Measurements from ENCODE around the gene SPATA2L.
"Not testable (repeated sequence)": the region's sequence is repeated elsewhere in the genome, so short reads cannot be mapped to it uniquely, and the experiment has no call there.

SPATA2L gene

DNA sequence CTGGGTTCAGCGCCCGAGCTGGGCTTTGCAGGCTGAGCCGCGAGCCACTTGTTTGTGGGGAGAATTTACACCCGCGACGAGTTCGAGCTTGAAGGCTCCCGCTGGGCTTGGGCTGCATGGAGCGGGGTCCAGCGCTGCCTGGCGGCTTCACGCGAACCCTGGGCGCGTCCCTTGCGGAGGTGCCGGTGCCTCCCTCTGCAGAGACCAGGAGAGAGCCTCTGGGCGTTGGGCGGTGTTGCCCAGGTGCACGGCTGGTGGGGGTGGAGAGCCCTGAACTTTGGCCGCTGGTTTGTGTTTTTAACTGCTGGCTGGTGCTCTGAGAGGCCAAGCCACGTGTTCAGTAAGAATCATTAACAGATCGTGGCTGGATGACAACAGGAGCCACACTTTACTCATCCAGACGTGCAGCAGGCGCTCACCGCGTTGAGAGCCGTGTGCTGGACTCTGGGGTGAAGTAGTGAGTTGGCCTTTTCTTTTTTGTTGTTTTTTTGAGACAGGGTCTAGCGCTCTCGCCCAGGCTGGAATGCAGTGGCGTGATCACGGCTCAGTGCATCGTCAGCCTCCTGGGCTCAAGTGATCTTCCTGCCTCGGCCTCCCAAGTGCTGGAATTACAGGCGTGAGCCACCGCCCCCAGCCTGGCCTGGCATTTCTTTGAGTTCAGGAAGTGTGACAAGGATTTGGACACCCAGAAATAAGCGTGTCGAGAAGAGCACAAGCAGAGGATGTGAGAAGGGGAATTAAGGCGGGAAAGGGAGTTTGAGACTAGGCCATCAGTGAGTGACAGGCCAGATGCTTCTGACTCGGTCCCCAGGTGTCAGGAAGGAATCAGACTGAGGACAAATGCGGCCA, 14.2 kb downstream of the SPATA2L start:
- Histone ChIP-seq H3K36me3 (ENCODE audit: insufficient read depth, low read length) (peaks cover 42% of the 10 kb centered on the region), H3K4me3 (ENCODE audit: low read length) (peak overlapping the region; percentile 85), H3K9me3 (ENCODE audit: low read length) (no peaks in the 10 kb centered on the region), H3K4me1 (ENCODE audit: insufficient read depth, low read length) (peaks cover 9% of the 10 kb centered on the region), H3K27me3 (ENCODE audit: insufficient read depth, low read length) (no peaks in the 10 kb centered on the region), H2AFZ (ENCODE audit: low read depth, low read length) (peak overlapping the region; percentile 75)

DNA sequence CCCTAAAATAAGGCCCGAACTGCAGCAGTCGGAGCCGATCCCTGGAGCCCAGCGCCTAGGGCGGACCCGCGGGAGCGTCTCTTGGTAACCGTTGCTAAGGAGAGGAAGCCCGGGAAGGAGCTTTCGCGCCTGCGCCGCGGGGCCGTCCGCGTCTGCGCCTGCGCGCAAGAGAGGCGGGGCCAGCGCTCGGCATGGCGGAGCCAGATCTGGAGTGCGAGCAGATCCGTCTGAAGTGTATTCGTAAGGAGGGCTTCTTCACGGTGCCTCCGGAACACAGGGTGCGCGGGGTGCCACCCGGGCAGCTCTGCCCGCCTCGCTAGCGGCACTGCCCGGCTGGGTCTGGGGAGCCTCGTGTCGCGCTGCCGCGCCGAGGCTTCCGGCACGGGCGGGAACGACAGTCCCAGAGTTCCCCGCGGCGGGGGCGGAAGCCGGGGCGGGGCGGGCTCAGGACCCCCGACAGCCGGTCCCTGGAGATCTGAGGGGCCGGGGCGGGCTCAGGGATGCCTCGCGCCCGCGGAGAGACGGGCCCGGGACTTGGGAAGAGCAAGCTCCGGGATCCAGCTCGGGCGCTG, 14.9 kb downstream of the SPATA2L start, which contains the start of gene CDK10:
TSS of gene CDK10 (plus strand) at position 170 of the 572 bp plus-strand sequence. CDS start at position 192, 22 bp downstream.
- H3K9me3 ChIP-seq (ENCODE audit: low read length), result no peaks in the 10 kb centered on the region
- H3K27me3 ChIP-seq (ENCODE audit: insufficient read depth, low read length), result no peaks in the 10 kb centered on the region
- H3K4me1 ChIP-seq (ENCODE audit: insufficient read depth, low read length), result peaks cover 9% of the 10 kb centered on the region
- H2AFZ ChIP-seq (ENCODE audit: low read depth, low read length), result peak within 1 kb of the TSS; percentile 75
- peaks cover 37% of the 10 kb centered on the region for H3K36me3 ChIP-seq (ENCODE audit: insufficient read depth, low read length)
- H3K4me3 ChIP-seq (ENCODE audit: low read length), result peak within 1 kb of the TSS; percentile 85

DNA sequence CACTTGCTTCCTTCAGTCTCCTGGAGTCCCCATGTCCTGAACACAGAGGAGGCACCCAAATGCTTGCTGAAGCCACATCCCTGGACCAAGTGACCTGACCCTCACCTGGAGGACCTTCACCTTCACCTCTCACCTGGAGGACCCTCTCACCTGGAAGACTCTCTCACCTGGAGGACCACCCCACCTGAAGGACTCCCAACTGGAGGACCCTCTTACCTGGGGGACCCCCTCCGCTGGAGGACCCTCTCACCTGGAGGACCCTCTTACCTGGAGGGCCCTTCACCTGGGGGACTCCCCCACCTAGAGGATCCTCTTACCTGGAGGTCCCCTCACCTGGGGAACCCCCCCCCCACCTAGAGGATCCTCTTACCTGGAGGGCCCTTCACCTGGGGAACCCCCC, 15.6 kb downstream of the SPATA2L start:
- Histone ChIP-seq H3K27me3 (ENCODE audit: insufficient read depth, low read length) (no peaks in the 10 kb centered on the region), H3K36me3 (ENCODE audit: insufficient read depth, low read length) (peaks cover 32% of the 10 kb centered on the region), H2AFZ (ENCODE audit: low read depth, low read length) (no peak overlapping the region), H3K9me3 (ENCODE audit: low read length) (no peaks in the 10 kb centered on the region), H3K4me1 (ENCODE audit: insufficient read depth, low read length) (peaks cover 9% of the 10 kb centered on the region), H3K4me3 (ENCODE audit: low read length) (no peak overlapping the region)

DNA sequence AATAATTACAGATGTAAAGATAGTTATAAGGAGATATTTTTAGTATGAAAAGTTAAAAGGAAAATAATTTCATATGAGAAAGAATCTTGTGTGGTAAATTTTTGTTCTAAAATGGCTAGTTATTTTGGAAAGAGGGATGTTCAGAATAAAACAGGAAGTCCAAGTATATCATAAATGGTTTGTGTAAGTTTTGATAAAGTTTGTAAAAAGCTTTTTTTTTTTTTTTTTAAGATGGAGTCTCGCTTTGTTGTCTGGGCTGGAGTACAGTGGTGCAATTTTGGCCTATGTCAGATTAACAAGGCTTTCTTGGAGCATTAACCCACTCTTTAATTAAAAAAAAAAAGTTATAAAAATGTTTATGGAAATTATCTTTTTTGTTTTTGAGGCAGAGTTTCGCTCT, 23.2 kb downstream of the SPATA2L start:
- Histone ChIP-seq H3K27me3 (ENCODE audit: insufficient read depth, low read length) (no peaks in the 10 kb centered on the region), H3K36me3 (ENCODE audit: insufficient read depth, low read length) (peaks cover 9% of the 10 kb centered on the region), H2AFZ (ENCODE audit: low read depth, low read length) (no peak overlapping the region), H3K4me1 (ENCODE audit: insufficient read depth, low read length) (no peaks in the 10 kb centered on the region), H3K9me3 (ENCODE audit: low read length) (peaks cover 6% of the 10 kb centered on the region), H3K4me3 (ENCODE audit: low read length) (no peak overlapping the region)

DNA sequence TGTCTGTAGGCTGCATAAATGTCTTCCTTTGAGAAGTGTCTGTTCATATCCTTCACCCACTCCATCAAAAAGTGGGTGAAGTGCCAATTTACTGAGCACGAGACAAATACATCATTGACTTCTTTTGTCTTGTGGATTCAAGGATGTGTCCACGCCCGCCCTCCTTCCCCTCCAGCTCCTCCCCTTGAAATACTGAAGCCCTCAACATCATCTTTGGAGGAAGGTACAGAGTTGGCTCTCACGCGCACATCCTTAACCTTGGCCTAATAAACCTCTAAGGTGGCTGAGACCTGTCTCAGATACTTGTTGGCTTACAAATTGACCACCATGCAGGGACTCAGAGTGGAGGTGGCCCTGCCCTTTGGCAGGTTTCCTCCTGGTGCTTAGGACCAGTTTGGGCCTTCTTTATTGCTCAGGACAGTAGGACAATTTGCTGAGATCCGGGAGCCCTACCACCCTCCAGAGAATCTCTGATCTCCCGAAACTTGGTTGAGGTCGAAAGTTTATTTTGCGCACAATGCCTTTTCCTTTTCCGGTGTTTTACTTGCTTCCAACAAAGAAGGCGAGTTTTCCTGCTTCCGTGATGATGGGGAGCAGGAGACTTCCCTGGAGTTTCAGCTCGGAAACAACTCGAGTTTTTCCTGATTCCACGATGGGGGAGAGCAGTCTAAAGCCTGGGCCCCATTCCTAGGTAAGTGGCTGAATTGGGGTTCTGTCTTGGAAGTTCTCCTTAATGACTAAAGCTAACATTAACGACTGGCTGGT, 29.1 kb downstream of the SPATA2L start:
- Histone ChIP-seq H3K4me1 (ENCODE audit: insufficient read depth, low read length) (no peaks in the 10 kb centered on the region), H2AFZ (ENCODE audit: low read depth, low read length) (no peak overlapping the region), H3K9me3 (ENCODE audit: low read length) (peaks cover 2% of the 10 kb centered on the region), H3K4me3 (ENCODE audit: low read length) (no peak overlapping the region), H3K36me3 (ENCODE audit: insufficient read depth, low read length) (peaks cover 10% of the 10 kb centered on the region), H3K27me3 (ENCODE audit: insufficient read depth, low read length) (no peaks in the 10 kb centered on the region)

DNA sequence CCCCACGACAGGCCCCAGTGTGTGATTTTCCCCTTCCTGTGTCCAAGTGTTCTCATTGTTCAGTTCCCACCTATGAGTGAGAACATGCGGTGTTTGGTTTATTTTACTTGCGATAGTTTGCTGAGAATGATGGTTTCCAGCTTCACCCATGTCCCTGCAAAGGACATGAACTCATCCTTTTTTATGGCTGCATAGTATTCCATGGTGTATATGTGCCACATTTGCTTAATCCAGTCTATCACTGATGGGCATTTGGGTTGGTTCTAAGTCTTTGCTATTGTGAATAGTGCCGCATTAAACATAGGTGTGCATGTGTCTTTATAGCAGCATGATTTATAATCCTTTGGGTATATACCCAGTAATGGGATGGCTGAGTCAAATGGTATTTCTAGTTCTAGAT, 29.9 kb downstream of the SPATA2L start:
- not testable (repeated sequence) for H3K9me3 ChIP-seq (ENCODE audit: low read length); H3K4me3 ChIP-seq (ENCODE audit: low read length); H2AFZ ChIP-seq (ENCODE audit: low read depth, low read length); H3K4me1 ChIP-seq (ENCODE audit: insufficient read depth, low read length); H3K27me3 ChIP-seq (ENCODE audit: insufficient read depth, low read length)
- peaks cover 10% of the 10 kb centered on the region for H3K36me3 ChIP-seq (ENCODE audit: insufficient read depth, low read length)

DNA sequence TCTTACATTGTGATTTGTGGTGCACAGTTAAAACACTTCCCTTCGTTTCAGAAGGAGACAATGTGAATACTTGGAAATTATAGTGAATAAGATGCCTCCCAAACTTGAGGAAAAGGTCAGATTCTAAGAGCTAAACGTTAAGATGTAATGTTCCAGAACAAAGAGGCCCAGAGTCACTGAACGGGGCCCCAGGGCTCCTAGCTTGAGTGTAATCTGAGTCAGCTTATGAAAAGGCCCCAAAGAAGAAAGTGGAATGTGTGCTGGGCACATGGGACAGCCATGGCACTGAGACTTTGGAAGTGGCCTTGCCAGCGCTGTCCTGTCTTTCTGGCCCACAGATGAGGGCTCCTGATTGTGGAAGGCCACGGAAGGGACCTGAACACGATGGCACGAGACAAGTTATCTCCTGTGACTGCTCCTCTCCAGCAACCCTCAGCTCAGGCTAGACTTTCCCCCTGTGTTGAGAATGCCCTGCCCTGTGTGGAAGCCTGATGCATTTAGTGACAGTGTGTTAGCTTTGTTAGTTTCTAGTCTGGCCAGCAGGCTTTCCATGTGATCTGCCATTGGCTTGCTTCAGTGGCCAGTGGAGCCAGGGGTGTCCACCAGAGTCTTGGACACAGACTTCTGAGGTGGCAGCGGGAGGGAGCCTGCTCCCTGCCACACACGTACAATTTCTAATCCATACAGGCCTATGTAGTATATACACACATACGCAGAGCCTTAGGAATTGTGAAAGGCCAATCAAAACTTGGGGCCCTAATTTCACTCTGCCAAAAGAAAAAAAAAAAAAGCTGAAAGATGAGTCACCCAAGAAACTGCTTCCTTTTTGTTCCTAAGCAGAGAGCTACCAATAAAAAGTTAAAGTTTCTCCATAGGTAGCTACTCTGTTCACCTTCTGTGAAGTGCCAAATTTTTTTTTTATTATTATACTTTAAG, 30.7 kb downstream of the SPATA2L start:
- Histone ChIP-seq H2AFZ (ENCODE audit: low read depth, low read length) (no peak overlapping the region), H3K36me3 (ENCODE audit: insufficient read depth, low read length) (peaks cover 10% of the 10 kb centered on the region), H3K27me3 (ENCODE audit: insufficient read depth, low read length) (no peaks in the 10 kb centered on the region), H3K9me3 (ENCODE audit: low read length) (peaks cover 3% of the 10 kb centered on the region), H3K4me3 (ENCODE audit: low read length) (no peak overlapping the region), H3K4me1 (ENCODE audit: insufficient read depth, low read length) (no peaks in the 10 kb centered on the region)

DNA sequence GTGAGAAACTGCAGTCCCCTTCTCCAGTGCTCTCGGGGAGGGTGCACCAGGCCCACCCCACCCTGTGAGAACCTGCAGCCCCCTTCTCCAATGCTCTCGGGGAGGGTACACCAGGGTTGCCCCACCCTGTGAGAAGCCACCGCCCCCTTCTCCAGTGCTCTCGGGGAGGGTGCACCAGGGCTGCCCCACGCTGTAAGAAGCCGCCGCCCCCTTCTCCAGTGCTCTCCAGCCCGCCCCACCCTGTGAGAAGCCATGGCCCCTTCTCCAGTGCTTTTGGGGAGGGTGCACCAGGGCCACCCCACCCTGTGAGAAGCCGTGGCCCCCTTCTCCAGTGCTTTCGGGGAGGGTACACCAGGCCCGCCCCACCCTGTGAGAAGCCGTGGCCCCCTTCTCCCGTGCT, 31.8 kb downstream of the SPATA2L start:
- peaks cover 5% of the 10 kb centered on the region for H3K9me3 ChIP-seq (ENCODE audit: low read length)
- H3K36me3 ChIP-seq (ENCODE audit: insufficient read depth, low read length), result peaks cover 14% of the 10 kb centered on the region
- H3K4me1 ChIP-seq (ENCODE audit: insufficient read depth, low read length), result no peaks in the 10 kb centered on the region
- no peaks in the 10 kb centered on the region for H3K27me3 ChIP-seq (ENCODE audit: insufficient read depth, low read length)
- H3K4me3 ChIP-seq (ENCODE audit: low read length), result no peak overlapping the region
- no peak overlapping the region for H2AFZ ChIP-seq (ENCODE audit: low read depth, low read length)

DNA sequence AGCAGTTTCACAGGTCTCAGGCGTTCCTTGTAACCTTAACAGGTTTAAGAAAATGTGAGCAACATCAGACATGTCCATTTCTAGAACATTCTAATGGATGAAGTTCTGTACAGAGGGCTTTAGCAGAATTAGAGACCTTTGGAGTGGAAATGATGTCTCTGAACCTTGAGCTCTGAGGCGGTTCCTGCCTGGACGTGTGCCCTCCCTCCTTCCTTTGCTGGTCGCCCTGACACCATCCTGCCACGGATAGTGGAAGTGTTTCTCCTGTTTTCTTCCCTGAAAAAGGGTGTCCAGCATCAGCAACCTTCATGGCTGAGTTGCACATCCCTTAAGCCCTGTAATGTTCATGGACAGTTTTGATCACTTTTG, 32.7 kb downstream of the SPATA2L start:
- Histone ChIP-seq H2AFZ (ENCODE audit: low read depth, low read length) (no peak overlapping the region), H3K4me3 (ENCODE audit: low read length) (no peak overlapping the region), H3K27me3 (ENCODE audit: insufficient read depth, low read length) (no peaks in the 10 kb centered on the region), H3K4me1 (ENCODE audit: insufficient read depth, low read length) (no peaks in the 10 kb centered on the region), H3K36me3 (ENCODE audit: insufficient read depth, low read length) (peaks cover 22% of the 10 kb centered on the region), H3K9me3 (ENCODE audit: low read length) (peaks cover 8% of the 10 kb centered on the region)

DNA sequence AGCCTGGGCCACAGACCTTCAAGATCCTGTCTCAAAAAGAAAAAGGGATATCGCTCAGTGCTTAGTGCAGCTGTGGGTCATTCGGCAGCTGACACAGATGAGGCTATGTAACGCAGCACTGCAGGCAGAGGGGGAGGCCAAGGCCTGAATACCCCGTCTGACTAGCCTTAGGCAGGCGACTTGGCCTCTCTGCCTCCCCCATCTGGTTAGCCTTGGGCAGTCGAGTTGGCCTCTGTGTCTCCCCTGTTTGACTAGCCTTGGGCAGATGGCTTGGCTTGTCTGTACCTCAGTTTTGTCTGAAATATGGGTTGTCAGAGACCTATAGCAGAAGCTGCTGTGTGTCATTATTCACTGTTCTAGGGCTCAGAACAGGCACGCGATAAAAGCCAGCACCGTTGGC, 33.9 kb downstream of the SPATA2L start:
- H2AFZ ChIP-seq (ENCODE audit: low read depth, low read length), result no peak overlapping the region
- H3K9me3 ChIP-seq (ENCODE audit: low read length), result peaks cover 11% of the 10 kb centered on the region
- no peaks in the 10 kb centered on the region for H3K4me1 ChIP-seq (ENCODE audit: insufficient read depth, low read length)
- H3K36me3 ChIP-seq (ENCODE audit: insufficient read depth, low read length), result peaks cover 31% of the 10 kb centered on the region
- H3K4me3 ChIP-seq (ENCODE audit: low read length), result no peak overlapping the region
- no peaks in the 10 kb centered on the region for H3K27me3 ChIP-seq (ENCODE audit: insufficient read depth, low read length)

DNA sequence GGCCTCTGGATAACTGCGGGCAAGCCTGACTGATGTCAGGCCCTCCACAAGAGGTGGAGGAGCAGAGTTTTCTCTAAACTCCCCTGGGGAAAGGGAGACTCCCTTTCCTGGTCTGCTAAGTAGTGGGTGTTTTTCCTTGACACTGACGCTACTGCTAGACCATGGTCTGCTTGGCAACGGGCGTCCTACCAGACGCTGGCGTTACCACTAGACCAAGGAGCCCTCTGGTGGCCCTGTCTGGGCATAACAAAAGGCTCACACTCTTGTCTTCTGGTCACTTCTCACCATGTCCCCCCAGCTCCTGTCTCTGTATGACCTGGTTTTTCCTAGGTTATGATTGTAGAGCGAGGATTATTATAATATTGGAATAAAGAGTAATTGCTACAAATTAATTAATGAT, 34.5 kb downstream of the SPATA2L start:
- Histone ChIP-seq H3K36me3 (ENCODE audit: insufficient read depth, low read length) (peaks cover 37% of the 10 kb centered on the region), H3K9me3 (ENCODE audit: low read length) (peaks cover 11% of the 10 kb centered on the region)
- H3K27me3 ChIP-seq (ENCODE audit: insufficient read depth, low read length); H3K4me3 ChIP-seq (ENCODE audit: low read length); H2AFZ ChIP-seq (ENCODE audit: low read depth, low read length); H3K4me1 ChIP-seq (ENCODE audit: insufficient read depth, low read length): not testable (repeated sequence)

DNA sequence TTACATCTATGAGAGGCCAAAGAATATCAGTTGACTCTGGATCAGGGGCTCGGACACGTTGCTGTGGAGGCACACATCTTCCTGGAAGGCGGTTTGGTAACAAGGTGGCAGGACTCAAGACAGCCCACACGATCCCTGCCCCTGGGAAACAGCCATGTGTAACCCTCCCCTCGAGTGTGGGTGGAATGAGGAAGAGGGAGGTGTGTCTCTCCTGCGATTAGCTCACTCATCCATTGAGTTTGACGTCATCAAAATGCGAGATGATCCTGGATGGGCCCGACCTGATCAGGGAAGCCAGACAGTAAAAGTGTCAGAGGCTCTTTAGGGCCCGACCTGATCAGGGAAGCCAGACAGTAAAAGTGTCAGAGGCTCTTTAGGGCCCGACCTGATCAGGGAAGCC, 37.3 kb downstream of the SPATA2L start:
- Histone ChIP-seq H3K36me3 (ENCODE audit: insufficient read depth, low read length) (peaks cover 49% of the 10 kb centered on the region), H3K9me3 (ENCODE audit: low read length) (peaks cover 13% of the 10 kb centered on the region)
- not testable (repeated sequence) for H3K27me3 ChIP-seq (ENCODE audit: insufficient read depth, low read length); H2AFZ ChIP-seq (ENCODE audit: low read depth, low read length); H3K4me1 ChIP-seq (ENCODE audit: insufficient read depth, low read length); H3K4me3 ChIP-seq (ENCODE audit: low read length)

All from neuron (in vitro differentiated cells).